Upper lobe of left lung (tissue), 6 donors: ENCODE results near the gene GOT1. TPM values are rescaled to one million over a fixed set of nuclear protein-coding genes. Genes with fewer than 3 reads are reported as not detected.

Source experiments
- ATAC-seq, 2 donors: fragments of 200-7000 bp; cut with Tn5 transposase; one replicate each; pipeline ENCODE4 v1.9.1; 2022; ENCODE audit warnings: mild to moderate bottlenecking in 2 of 2, moderate library complexity in 2 of 2; ENCODE audit not compliant: low FRiP score in 2 of 2
- DNase-seq, 2 donors: peaks; one replicate each; pipeline ENCODE4 v3.0.0-alpha.2; 2019 to 2020
- H3K27ac ChIP-seq, 4 donors: fragments of 200-600 bp; sonication (generic); one replicate each; pipeline ENCODE4 v1.5.1; 2016 to 2019
- H3K27me3 ChIP-seq, 4 donors: fragments of 200-600 bp; sonication (generic); one replicate each; pipeline ENCODE4 v1.5.1; 2017 to 2019
- H3K36me3 ChIP-seq, 4 donors: fragments of 200-600 bp; sonication (generic); one replicate each; pipeline ENCODE4 v1.5.1; 2016 to 2019
- H3K4me1 ChIP-seq, 4 donors: fragments of 200-600 bp; sonication (generic); one replicate each; pipeline ENCODE4 v1.5.1; 2018 to 2019
- H3K4me3 ChIP-seq, 4 donors: fragments of 200-600 bp; sonication (generic); one replicate each; pipeline ENCODE4 v1.5.1; 2017 to 2019; ENCODE audit warnings: mild to moderate bottlenecking in 2 of 4, moderate library complexity in 1 of 4
- H3K9me3 ChIP-seq, 4 donors: fragments of 200-600 bp; sonication (generic); one replicate each; pipeline ENCODE4 v1.5.1; 2018 to 2019
- CTCF ChIP-seq, 6 experiments: fragments of 450-650 bp in 4 of 6; fragments of 200-600 bp in 2 of 6; sonication (generic) in 2 of 6; IDR thresholded peaks; one replicate each; pipeline ENCODE4 v1.5.1; 2016 to 2019; ENCODE audit warnings: antibody characterized with exemption in 6 of 6
- EP300 ChIP-seq, 4 donors: sonication (generic); formaldehyde crosslinking; IDR thresholded peaks; one replicate each; pipeline ENCODE4 v1.5.1; 2017; ENCODE audit warnings: antibody characterized with exemption in 4 of 4, control low read depth in 2 of 4
- POLR2A ChIP-seq, 4 donors: fragments of 450-650 bp; IDR thresholded peaks; one replicate each; pipeline ENCODE4 v1.5.1; 2016 to 2017; ENCODE audit warnings: antibody characterized with exemption in 4 of 4, mild to moderate bottlenecking in 2 of 4
- POLR2AphosphoS5 ChIP-seq, 2 donors: sonication (generic); formaldehyde crosslinking; IDR thresholded peaks; one replicate each; pipeline ENCODE4 v1.5.1; 2017; ENCODE audit warnings: antibody characterized with exemption in 2 of 2
- WGBS, 2 donors: methylation state at CpG; one replicate each; pipeline ENCODE4 v1.1.5; 2017 to 2018; 5-methylcytosine and 5-hydroxymethylcytosine counted together
- total RNA-seq, 6 donors: library from RNA; depleted of rRNA in 4 of 6; stranded (reverse); fragments of >200 nt in 4 of 6; gene quantifications; one replicate each; pipeline versions ENCODE4 v1.1.0 to v1.2.1, GENCODE V29; 2016 to 2021
- donor health status: DM: no; HTN: no; CAD: no; lungs with moderate emphysema.
- donor health status: DM: no; HTN: yes; CAD: no; lungs with severe emphysema.

The GOT1 gene
- total RNA-seq, 6 donors from 2014 or later: 13.1 to 46.8 (median 25.7) TPM

DNA sequence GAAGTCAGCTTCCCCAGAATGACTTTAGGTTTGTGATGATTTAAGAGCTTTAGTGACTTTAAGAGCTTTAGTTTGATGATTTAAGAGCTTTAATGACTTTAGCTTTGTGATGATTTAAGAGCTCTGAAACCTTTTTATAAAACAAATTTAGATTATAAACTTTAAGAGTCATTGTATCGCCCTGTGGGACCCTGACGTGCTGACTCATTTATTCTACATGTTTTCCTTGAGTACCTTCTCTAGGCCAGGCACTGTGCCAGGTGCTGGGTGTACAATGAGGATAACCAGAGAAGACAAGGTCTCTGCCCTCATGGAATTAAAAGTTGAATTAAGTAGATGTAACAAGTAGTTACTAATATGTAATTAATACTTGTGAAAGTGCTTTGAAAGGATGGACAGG lies 55.9 kb downstream of the GOT1 start:
- Histone ChIP-seq H3K9me3 (no peaks in the 10 kb centered on the region), H3K4me1 (no peaks in the 10 kb centered on the region), H3K27me3 (no peaks in the 10 kb centered on the region), H3K27ac (no peak overlapping the region), H3K4me3 (no peak overlapping the region), H3K36me3 (no peaks in the 10 kb centered on the region)
- peak in 1 of 2 donors; percentile 39 for DNase-seq
- no peak for TF ChIP-seq POLR2A (IDR thresholded peaks at IDR 0.05)
- TF ChIP-seq CTCF (IDR thresholded peaks at IDR 0.05): no peak
- no peak for TF ChIP-seq EP300 (IDR thresholded peaks at IDR 0.05)
- TF ChIP-seq POLR2AphosphoS5 (IDR thresholded peaks at IDR 0.05): no peak
- 44 to 61% methylated on average over 2 of the region's 2 CpGs for WGBS, 2 donors
- ATAC-seq: no peak

DNA sequence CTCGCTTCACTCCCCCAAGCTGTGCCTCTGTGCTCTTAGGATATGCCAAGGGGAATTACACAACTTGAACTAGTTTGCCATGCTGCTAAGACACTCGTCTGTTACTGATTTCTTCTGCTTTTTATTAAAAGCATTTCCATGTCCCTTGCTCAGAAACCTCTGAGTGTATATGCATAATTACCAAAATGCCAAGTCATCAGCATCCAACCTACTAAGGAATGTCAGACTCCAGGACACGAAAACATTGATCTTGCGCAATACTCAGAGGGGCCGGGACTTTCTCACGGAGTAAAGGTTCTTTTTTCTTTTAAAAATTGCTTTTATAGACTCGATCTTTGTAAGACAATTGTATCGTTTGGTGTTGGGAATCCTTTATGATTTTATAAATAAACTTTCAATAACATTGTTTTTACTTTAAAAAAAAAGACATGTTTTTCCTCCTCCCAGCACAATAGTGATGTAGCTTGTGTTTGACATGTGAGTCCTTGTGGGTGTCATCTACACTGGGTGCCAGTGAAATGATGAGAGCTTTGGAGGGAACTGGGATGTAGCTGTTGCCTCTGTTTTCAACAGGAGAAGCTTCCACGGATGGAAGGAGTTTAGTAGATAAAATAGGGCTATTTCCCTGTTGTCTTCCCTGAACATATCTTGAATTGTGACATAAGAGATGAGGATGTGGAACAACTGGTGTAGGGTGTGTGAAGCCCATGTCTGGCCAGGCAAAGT lies 57.7 kb downstream of the GOT1 start:
- Histone ChIP-seq H3K9me3 (no peaks in the 10 kb centered on the region), H3K4me1 (no peaks in the 10 kb centered on the region), H3K36me3 (no peaks in the 10 kb centered on the region), H3K27me3 (no peaks in the 10 kb centered on the region), H3K4me3 (no peak overlapping the region), H3K27ac (no peak overlapping the region)
- TF ChIP-seq POLR2AphosphoS5 (IDR thresholded peaks at IDR 0.05): no peak
- no peak for TF ChIP-seq CTCF (IDR thresholded peaks at IDR 0.05)
- no peak for TF ChIP-seq EP300 (IDR thresholded peaks at IDR 0.05)
- TF ChIP-seq POLR2A (IDR thresholded peaks at IDR 0.05): no peak
- ATAC-seq (no peak), DNase-seq (no peak)
- 43 to 53% methylated on average over 9 of the region's 9 CpGs for WGBS, 2 donors

DNA sequence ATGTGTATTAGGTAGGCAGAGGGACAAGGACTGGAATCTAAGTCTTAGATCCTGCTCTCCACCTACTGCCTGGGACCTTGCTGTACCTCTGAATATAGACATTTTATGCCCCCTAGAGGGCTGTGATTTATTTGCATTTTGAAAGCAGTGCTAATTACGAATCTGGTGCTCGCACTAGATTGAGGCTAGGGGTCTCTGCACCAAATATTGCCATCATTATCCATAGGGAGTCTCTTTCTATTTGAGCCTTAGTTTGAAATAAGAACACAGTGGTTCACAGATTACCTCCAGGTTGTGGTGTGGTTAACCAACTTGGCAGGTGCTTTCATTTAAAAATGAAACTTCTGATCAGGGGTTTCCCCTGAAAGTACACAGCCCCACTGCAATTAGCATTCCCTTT lies 59.4 kb downstream of the GOT1 start:
- no peak overlapping the region for H3K4me3 ChIP-seq
- no peak for ATAC-seq
- no peaks in the 10 kb centered on the region for H3K9me3 ChIP-seq
- DNase-seq: no peak
- H3K27me3 ChIP-seq: no peaks in the 10 kb centered on the region
- H3K4me1 ChIP-seq: no peaks in the 10 kb centered on the region
- peak in 3 of 6 experiments; percentile 40 to 47 (median 45) for TF ChIP-seq CTCF (IDR thresholded peaks at IDR 0.05)
- no peak for TF ChIP-seq POLR2AphosphoS5 (IDR thresholded peaks at IDR 0.05)
- WGBS, 2 donors: 23 to 58% methylated on average over 2 of the region's 2 CpGs
- no peaks in the 10 kb centered on the region for H3K36me3 ChIP-seq
- no peak overlapping the region for H3K27ac ChIP-seq

GRCh38 chr10:99369551-99369950 lies 60.9 kb downstream of the GOT1 start:
- H3K27me3 ChIP-seq: no peaks in the 10 kb centered on the region
- H3K9me3 ChIP-seq: no peaks in the 10 kb centered on the region
- no peak overlapping the region for H3K27ac ChIP-seq
- TF ChIP-seq EP300 (IDR thresholded peaks at IDR 0.05) (no peak), POLR2AphosphoS5 (IDR thresholded peaks at IDR 0.05) (no peak), CTCF (IDR thresholded peaks at IDR 0.05) (no peak), POLR2A (IDR thresholded peaks at IDR 0.05) (no peak)
- no peak overlapping the region for H3K4me3 ChIP-seq
- 87 to 88% methylated on average over 3 of the region's 3 CpGs for WGBS, 2 donors
- DNase-seq (no peak), ATAC-seq (no peak)
- H3K4me1 ChIP-seq: no peaks in the 10 kb centered on the region
- no peaks in the 10 kb centered on the region for H3K36me3 ChIP-seq

- Histone ChIP-seq H3K36me3 (no peaks in the 10 kb centered on the region), H3K27ac (no peak overlapping the region), H3K4me1 (no peaks in the 10 kb centered on the region), H3K4me3 (no peak overlapping the region), H3K27me3 (no peaks in the 10 kb centered on the region), H3K9me3 (no peaks in the 10 kb centered on the region)
- ATAC-seq (no peak), DNase-seq (no peak)
- 80 to 85% methylated on average over 5 of the region's 5 CpGs for WGBS, 2 donors
- no peak for TF ChIP-seq POLR2A (IDR thresholded peaks at IDR 0.05)
- no peak for TF ChIP-seq POLR2AphosphoS5 (IDR thresholded peaks at IDR 0.05)
- no peak for TF ChIP-seq CTCF (IDR thresholded peaks at IDR 0.05)
- no peak for TF ChIP-seq EP300 (IDR thresholded peaks at IDR 0.05)
These were observed 61.3 kb downstream of the GOT1 start for GRCh38 chr10:99369126-99369525.
